SH-SY5Y (cell line): ENCODE results near the gene PPP1R37.

ENCODE experiments used
- GATA2 ChIP-seq: IDR thresholded peaks from 2 replicates; pipeline ENCODE4 v1.6.1; 2011; ENCODE audit warnings: mild to moderate bottlenecking, low read depth, low read length
- GATA3 ChIP-seq: IDR thresholded peaks from 2 replicates; pipeline ENCODE4 v1.6.1; 2011; ENCODE audit warnings: low read depth, mild to moderate bottlenecking, low read length, moderate library complexity

DNA sequence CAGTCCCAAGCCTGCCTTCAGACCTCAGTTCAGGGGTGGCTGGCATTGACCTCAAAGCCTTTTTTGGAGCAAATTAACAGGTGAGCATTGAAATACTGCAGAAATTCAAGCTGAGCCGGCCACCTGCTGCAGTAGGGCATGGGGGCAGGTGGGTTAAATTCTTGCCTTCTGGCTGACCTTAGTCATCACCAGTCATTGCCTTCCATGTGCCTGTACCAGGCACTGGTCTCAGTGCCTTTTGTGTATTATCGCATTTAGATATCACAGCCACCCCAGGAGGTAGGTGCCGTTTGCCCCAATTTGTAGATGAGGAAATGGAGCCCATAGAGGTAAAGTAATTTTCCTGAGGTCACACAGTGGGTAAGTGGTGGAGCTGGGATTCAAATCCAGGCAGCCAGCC is 7.2 kb downstream of the PPP1R37 start:
- TF ChIP-seq GATA2, result no peak
- no peak for TF ChIP-seq GATA3
